Measurements from ENCODE around the gene ME1. TPM values are rescaled to one million over a fixed set of nuclear protein-coding genes. Genes with fewer than 3 reads are reported as not detected.
"Not testable (repeated sequence)": the region's sequence is repeated elsewhere in the genome, so short reads cannot be mapped to it uniquely, and the experiment has no call there.

Gene ME1
- total RNA-seq, 1 donor, result 39.7 TPM

DNA sequence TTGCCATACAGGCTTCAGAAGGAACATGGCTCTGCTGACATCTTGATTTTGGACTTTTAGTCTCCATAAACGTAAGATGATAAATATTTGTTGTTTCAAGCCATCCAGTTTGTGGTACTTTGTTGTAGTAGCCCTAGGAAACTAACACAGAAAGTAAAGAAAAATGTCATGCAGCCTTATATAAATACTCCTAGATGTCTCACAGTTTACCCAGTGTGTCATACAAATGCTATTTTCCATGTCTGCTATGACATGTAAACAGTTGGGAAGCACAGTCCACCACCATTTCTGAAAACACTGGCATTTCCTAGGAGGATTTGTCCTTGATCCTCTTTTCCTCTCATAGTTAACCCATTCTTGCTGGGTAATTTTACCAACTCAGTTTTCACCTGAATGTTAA lies 30.6 kb upstream of the ME1 start:
- no peak overlapping the region for H3K4me3 ChIP-seq (ENCODE audit: low read depth, low read length)
- DNase-seq (ENCODE audit: low read depth), result no peak
- TF ChIP-seq, protein P1, sequence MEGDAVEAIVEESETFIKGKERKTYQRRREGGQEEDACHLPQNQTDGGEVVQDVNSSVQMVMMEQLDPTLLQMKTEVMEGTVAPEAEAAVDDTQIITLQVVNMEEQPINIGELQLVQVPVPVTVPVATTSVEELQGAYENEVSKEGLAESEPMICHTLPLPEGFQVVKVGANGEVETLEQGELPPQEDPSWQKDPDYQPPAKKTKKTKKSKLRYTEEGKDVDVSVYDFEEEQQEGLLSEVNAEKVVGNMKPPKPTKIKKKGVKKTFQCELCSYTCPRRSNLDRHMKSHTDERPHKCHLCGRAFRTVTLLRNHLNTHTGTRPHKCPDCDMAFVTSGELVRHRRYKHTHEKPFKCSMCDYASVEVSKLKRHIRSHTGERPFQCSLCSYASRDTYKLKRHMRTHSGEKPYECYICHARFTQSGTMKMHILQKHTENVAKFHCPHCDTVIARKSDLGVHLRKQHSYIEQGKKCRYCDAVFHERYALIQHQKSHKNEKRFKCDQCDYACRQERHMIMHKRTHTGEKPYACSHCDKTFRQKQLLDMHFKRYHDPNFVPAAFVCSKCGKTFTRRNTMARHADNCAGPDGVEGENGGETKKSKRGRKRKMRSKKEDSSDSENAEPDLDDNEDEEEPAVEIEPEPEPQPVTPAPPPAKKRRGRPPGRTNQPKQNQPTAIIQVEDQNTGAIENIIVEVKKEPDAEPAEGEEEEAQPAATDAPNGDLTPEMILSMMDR (IDR thresholded peaks at IDR 0.05; ENCODE audit: insufficient read depth, low read depth, low read length), result no peak

DNA sequence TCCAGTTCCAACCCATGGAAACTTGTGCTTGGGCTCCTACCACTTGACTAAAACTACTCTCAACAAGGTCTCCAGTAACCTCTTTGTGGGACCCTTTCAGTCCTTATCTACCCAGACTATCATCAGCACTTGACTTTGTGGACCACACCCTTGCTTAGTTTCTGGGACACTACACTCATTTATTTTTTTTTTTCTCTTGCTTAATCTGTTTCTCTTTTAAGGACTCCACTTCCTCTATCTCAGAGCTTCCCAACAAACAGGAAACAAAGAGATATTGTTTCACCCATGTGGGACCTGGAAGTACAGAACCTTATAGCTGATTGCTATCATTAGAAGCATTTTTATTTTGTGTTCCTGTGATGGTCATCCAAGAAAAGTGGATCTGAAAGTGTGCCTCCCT lies 28.8 kb upstream of the ME1 start:
- no peak for DNase-seq (ENCODE audit: low read depth)
- no peak overlapping the region for H3K4me3 ChIP-seq (ENCODE audit: low read depth, low read length)
- TF ChIP-seq, protein P1 (IDR thresholded peaks at IDR 0.05; ENCODE audit: insufficient read depth, low read depth, low read length), result no peak

DNA sequence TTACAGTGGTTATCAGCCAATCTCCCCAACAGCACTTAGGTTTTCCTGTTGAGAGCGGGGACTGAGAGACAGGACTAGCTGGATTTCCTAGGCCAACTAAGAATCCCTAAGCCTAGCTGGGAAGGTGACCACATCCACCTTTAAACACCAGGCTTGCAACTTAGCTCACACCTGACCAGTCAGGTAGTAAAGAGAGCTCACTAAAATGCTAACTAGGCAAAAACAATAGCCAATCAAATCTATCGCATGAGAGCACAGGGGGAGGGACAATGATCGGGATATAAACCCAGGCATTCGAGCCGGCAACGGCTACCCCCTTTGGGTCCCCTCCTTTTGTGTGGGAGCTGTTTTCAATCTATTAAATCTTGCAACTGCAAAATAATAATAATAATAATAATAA lies 19.2 kb upstream of the ME1 start:
- not testable (repeated sequence) for DNase-seq (ENCODE audit: low read depth); H3K4me3 ChIP-seq (ENCODE audit: low read depth, low read length)

DNA sequence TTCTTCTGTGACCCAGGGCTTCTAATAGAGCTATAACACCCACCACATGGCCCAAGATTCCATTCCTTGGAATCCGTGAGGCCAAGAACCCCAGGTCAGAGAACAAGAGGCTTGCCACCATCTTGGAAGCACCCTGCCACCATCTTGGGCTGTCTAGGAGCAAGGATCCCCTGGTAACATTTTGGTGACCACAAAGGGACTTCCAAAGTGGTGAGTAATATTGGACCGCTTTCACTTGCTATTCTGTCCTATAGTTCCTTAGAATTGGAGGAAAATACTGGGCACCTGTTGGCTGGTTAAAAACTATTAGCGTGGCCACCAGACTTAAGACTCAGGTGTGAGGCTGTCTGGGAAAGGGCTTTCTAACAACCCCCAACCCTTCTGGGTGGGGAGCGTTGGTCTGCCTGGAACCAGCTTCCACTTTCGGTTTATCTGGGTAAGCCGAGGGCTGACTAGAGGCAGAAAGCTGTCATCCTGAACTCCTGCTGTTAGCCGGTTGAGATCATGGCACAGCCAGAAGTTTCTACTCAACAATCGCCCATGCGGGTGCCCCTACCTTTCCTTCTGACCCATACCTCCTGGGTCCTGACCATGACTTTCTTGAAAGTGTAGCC lies 13.3 kb upstream of the ME1 start:
- not testable (repeated sequence) for H3K4me3 ChIP-seq (ENCODE audit: low read depth, low read length); DNase-seq (ENCODE audit: low read depth)

DNA sequence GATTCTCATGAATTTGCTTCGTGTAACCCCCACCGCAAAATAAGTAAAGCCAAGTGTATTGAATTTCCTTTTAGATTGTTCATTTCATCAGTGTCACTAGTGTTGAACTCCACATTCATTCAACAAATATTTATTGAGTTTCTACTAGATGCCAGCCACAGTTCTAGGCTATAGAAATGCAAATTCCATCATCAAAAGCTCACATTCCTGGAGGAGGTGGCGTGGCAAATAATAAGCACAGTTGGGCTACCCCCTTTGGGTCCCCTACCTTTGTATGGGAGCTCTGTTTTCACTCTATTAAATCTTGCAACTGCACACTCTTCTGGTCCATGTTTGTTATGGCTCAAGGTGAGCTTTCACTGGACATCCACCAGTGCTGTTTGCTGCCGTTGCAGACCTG lies 12.7 kb upstream of the ME1 start:
- TF ChIP-seq, protein P1 (IDR thresholded peaks at IDR 0.05; ENCODE audit: insufficient read depth, low read depth, low read length), result no peak
- no peak overlapping the region for H3K4me3 ChIP-seq (ENCODE audit: low read depth, low read length)
- no peak for DNase-seq (ENCODE audit: low read depth)

DNA sequence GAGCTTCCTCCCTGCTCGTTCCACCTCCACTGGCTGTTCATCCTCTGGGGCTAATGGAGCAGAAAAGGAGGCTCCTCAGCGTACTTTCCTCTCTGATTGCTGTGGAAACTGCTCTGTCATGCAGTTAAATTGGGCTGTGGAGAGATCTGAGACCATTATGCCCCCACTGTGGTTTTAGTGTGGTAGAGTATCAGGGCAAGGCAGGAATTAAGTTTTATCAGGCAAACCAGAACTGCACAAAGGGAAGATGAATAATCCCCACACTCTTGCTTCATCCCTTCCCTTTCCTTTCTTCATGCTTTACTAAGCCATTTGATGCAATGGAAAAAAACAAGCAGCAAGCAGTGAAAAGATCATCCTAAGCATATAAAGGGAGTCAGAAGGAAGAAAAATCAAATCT lies 11.9 kb upstream of the ME1 start:
- peak; percentile 52 for DNase-seq (ENCODE audit: low read depth)
- TF ChIP-seq, protein P1 (IDR thresholded peaks at IDR 0.05; ENCODE audit: insufficient read depth, low read depth, low read length), result no peak

DNA sequence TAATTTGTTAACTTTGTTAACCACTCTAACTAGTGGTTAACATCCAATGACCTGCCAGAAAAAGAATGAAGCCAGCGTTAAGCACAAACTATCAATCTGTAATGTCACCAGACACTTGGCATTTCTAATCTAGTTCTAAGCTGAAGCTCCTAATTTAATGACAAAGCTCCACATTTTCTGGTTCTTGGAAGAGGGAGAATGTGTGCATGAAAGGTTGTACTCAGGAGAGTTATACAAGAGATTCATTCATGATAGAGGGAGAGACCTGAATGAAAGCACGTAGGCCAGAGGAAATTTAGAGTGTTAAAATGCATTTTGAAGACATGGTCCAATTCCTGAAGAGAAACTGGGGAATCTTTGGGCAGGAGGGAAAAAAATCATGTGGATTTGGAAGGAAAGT lies 8.3 kb upstream of the ME1 start:
- TF ChIP-seq, protein P1 (IDR thresholded peaks at IDR 0.05; ENCODE audit: insufficient read depth, low read depth, low read length), result no peak
- no peak for DNase-seq (ENCODE audit: low read depth)
- no peak overlapping the region for H3K4me3 ChIP-seq (ENCODE audit: low read depth, low read length)

More for the DNA sequence above, 11.9 kb upstream of the ME1 start:
- no peak overlapping the region for H3K4me3 ChIP-seq (ENCODE audit: low read depth, low read length)

DNA sequence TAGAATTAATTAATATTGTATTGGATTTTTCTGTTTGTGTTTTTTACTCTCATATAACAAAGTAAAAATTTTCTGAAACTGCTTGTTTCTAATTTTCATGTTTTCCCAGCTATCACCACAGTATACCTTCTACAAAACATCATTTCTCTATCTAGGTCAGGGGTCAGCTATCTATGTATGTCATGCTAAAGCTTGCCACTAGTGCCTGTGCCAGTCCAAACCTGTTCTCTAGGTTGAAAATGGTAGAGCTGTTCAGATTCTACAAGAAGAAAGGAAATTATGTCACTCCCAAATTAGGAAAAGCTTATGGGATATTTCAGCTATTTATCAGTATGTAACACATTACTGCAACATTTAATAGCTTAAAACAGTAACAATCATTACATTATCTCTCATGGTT lies 5.8 kb upstream of the ME1 start:
- no peak overlapping the region for H3K4me3 ChIP-seq (ENCODE audit: low read depth, low read length)
- DNase-seq (ENCODE audit: low read depth), result no peak
- TF ChIP-seq, protein P1 (IDR thresholded peaks at IDR 0.05; ENCODE audit: insufficient read depth, low read depth, low read length), result no peak
